ENCODE data around the gene PSEN2. TPM values are rescaled to one million over a fixed set of nuclear protein-coding genes. Genes with fewer than 3 reads are reported as not detected.

Gene PSEN2
- total and polyA plus RNA-seq, 2 donors (not counting 3 experiments of a cell fraction or from before 2014, with no cell fraction given) = 12.5 to 19.3 TPM

GRCh38 chr1:226874579-226875425 lies 4.4 kb downstream of the PSEN2 start:
- no peaks in the 10 kb centered on the region for H3K36me3 ChIP-seq (ENCODE audit: control insufficient read depth in 2 of 2, extremely low read depth in 1 of 2, insufficient read depth in 2 of 2, low read length in 2 of 2)
- no peak for TF ChIP-seq MYC (IDR thresholded peaks at IDR 0.05; ENCODE audit: low read depth, low read length)
- no peak for TF ChIP-seq EZH2 (IDR thresholded peaks at IDR 0.05; ENCODE audit: borderline replicate concordance, low read depth, low read length, severe bottlenecking)
- TF ChIP-seq FOS (IDR thresholded peaks at IDR 0.05; ENCODE audit: borderline replicate concordance, insufficient read depth, low read length) = no peak
- TF ChIP-seq POLR2A (IDR thresholded peaks at IDR 0.05; ENCODE audit: low read depth, low read length) = no peak
- TF ChIP-seq GATA2 (IDR thresholded peaks at IDR 0.05; ENCODE audit: insufficient read depth, insufficient read length, low read depth, low read length) = no peak
- TF ChIP-seq MAX (IDR thresholded peaks at IDR 0.05; ENCODE audit: insufficient read depth, insufficient read length) = no peak
- TF ChIP-seq POLR2AphosphoS5 (IDR thresholded peaks at IDR 0.05; ENCODE audit: insufficient read depth, low read depth, low read length) = no peak
- TF ChIP-seq JUN (IDR thresholded peaks at IDR 0.05; ENCODE audit: borderline replicate concordance, insufficient read depth, insufficient read length, low read depth) = no peak
- TF ChIP-seq CTCF (IDR thresholded peaks at IDR 0.05; ENCODE audit: extremely low read depth in 1 of 2, insufficient read depth in 1 of 2, low read depth in 1 of 2, low read length in 2 of 2) = no peak
- H3K9ac ChIP-seq (replicated peaks; ENCODE audit: extremely low read depth, insufficient read depth, low read length) = no peak overlapping the region
- H3K79me2 ChIP-seq (ENCODE audit: control insufficient read depth, insufficient read depth, low read length) = no peaks in the 10 kb centered on the region
- H3K4me3 ChIP-seq (replicated peaks in 1 of 3; ENCODE audit: insufficient read depth in 1 of 3, low read depth in 1 of 3, low read length in 3 of 3) = no peak overlapping the region
- POLR2A ChIA-PET = no interaction called here
- BruUV-seq (replicated peaks) = no TSS peak
- no peak overlapping the region for H3K27ac ChIP-seq (ENCODE audit: insufficient read depth, low read depth, low read length)
- no peaks in the 10 kb centered on the region for H3K9me1 ChIP-seq (replicated peaks; ENCODE audit: control insufficient read depth, extremely low read depth, insufficient read depth, low read length)
- H2AFZ ChIP-seq (ENCODE audit: low read depth, low read length) = no peak overlapping the region
- dilution Hi-C loops (cut with MboI; ENCODE audit: extremely low pct_ligation_motif_present, low sequenced_read_pairs) (no loop called here), intact Hi-C loops (cut with micrococcal nuclease) (no loop called here)
- H3K4me1 ChIP-seq (ENCODE audit: control insufficient read depth, extremely low read depth, insufficient read depth, low read length) = peaks cover 16% of the 10 kb centered on the region
- H3K9me3 ChIP-seq (replicated peaks; ENCODE audit: control insufficient read depth, insufficient read depth, low read length) = no peaks in the 10 kb centered on the region
- H4K20me1 ChIP-seq (replicated peaks; ENCODE audit: control insufficient read depth, extremely low read depth, insufficient read depth, low read length) = no peaks in the 10 kb centered on the region
- H3K4me2 ChIP-seq (ENCODE audit: insufficient read depth, low read length) = no peak overlapping the region
- no peak for FAIRE-seq
- CTCF ChIA-PET = interaction anchor here (0.5 to 1.3 kb wide), 2 partner anchors 11 to 27 kb away, joined by 3 read pairs; no protein-coding TSS in a partner anchor
- DNase-seq (ENCODE audit: low read depth, low spot score) = no peak
- H3K27me3 ChIP-seq (ENCODE audit: control insufficient read depth in 2 of 2, insufficient read depth in 2 of 2, low read length in 2 of 2) = no peaks in the 10 kb centered on the region
